ENCODE measurements around the gene IL36RN.

The IL36RN gene

GRCh38 chr2:113064281-113064680, 5.3 kb downstream of the IL36RN start:
- H3K27ac ChIP-seq, result no peak overlapping the region
- TF ChIP-seq ZFX (IDR thresholded peaks at IDR 0.05), result no peak
- no peak for TF ChIP-seq CTCF (conservative IDR thresholded peaks at IDR 0.05)

- no peak overlapping the region for H3K27ac ChIP-seq
Measured at GRCh38 chr2:113064898-113065297, 5.9 kb downstream of the IL36RN start.

GRCh38 chr2:113067681-113068080, 8.7 kb downstream of the IL36RN start, which contains the start of gene IL1F10:
TSS of gene IL1F10 (plus strand) at chr2:113067970. CDS start at chr2:113072739, 4,769 bp downstream.
- peak within 1 kb of the TSS; percentile 38 for H3K27ac ChIP-seq
- no peak for TF ChIP-seq ZFX (IDR thresholded peaks at IDR 0.05)
- no peak for TF ChIP-seq CTCF (conservative IDR thresholded peaks at IDR 0.05)

More at GRCh38 chr2:113064898-113065297, 5.9 kb downstream of the IL36RN start:
- TF ChIP-seq ZFX (IDR thresholded peaks at IDR 0.05) (no peak), CTCF (conservative IDR thresholded peaks at IDR 0.05) (no peak)

- H3K27ac ChIP-seq, result no peak overlapping the region
- TF ChIP-seq CTCF (conservative IDR thresholded peaks at IDR 0.05) (no peak), ZFX (IDR thresholded peaks at IDR 0.05) (no peak)
Measured at GRCh38 chr2:113068249-113068648, 9.3 kb downstream of the IL36RN start.

- TF ChIP-seq CTCF (conservative IDR thresholded peaks at IDR 0.05) (no peak), ZFX (IDR thresholded peaks at IDR 0.05) (no peak)
- H3K27ac ChIP-seq, result no peak overlapping the region
Measured at GRCh38 chr2:113068706-113069485, 9.9 kb downstream of the IL36RN start.

GRCh38 chr2:113069676-113070605, 10.9 kb downstream of the IL36RN start:
- H3K27ac ChIP-seq, result peak overlapping the region; percentile 63
- no peak for TF ChIP-seq ZFX (IDR thresholded peaks at IDR 0.05)

- TF ChIP-seq ZFX (IDR thresholded peaks at IDR 0.05) (no peak), CTCF (conservative IDR thresholded peaks at IDR 0.05) (no peak)
- peak overlapping the region; percentile 63; the same call in 1 of the 2 replicates for H3K27ac ChIP-seq
Measured at GRCh38 chr2:113070606-113070975, 11.6 kb downstream of the IL36RN start.

Data from C4-2B (cell line).